Natural killer cell (primary cell): ENCODE data around the gene GADD45G. TPM values are rescaled to one million over a fixed set of nuclear protein-coding genes. Genes with fewer than 3 reads are reported as not detected.
A peak's percentile ranks its signal among the peaks of the same experiment; 100 is the strongest.

ENCODE experiments used
- ATAC-seq, 3 donors: fragments of 150-1000 bp in 2 of 3; fragments of 200-7000 bp in 1 of 3; cut with Tn5 transposase; 1 replicate in 1 of 3; 2 replicates in 2 of 3; pipeline ENCODE4 v1.10.0; 2021; ENCODE audit warnings: mild to moderate bottlenecking in 2 of 3, moderate library complexity in 2 of 3
- DNase-seq, 2 donors: peaks; one replicate each; pipeline versions ENCODE4 v3.0.0 to v3.0.0-alpha.2; 2013 to 2021; ENCODE audit warnings: mixed read lengths in 1 of 2
- H3K27ac ChIP-seq: one replicate; pipeline ENCODE4 v1.5.1; 2013; ENCODE audit warnings: mild to moderate bottlenecking, low read length
- H3K27me3 ChIP-seq: one replicate; pipeline ENCODE4 v1.6.1; 2013; ENCODE audit warnings: low read length; ENCODE audit not compliant: control insufficient read depth, insufficient read depth
- H3K36me3 ChIP-seq: one replicate; pipeline ENCODE4 v1.6.1; 2013; ENCODE audit warnings: low read length; ENCODE audit not compliant: control insufficient read depth, insufficient read depth
- H3K4me1 ChIP-seq: one replicate; pipeline ENCODE4 v1.6.1; 2013; ENCODE audit warnings: low read length; ENCODE audit not compliant: control insufficient read depth, insufficient read depth
- H3K4me3 ChIP-seq: one replicate; pipeline ENCODE4 v1.5.1; 2013; ENCODE audit warnings: low read length
- H3K9me3 ChIP-seq: one replicate; pipeline ENCODE4 v1.6.1; 2013; ENCODE audit warnings: low read length; ENCODE audit not compliant: control insufficient read depth, insufficient read depth
- H3K27ac Mint-ChIP-seq, 2 donors: one replicate each; pipeline ENCODE4 v1.8.0; 2022; ENCODE audit warnings: mild to moderate bottlenecking in 2 of 2, mixed read lengths in 2 of 2, moderate library complexity in 1 of 2
- H3K27me3 Mint-ChIP-seq, 2 donors: one replicate each; pipeline ENCODE4 v1.8.0; 2022; ENCODE audit warnings: low read depth in 2 of 2, mixed read lengths in 2 of 2
- H3K36me3 Mint-ChIP-seq: one replicate; pipeline ENCODE4 v1.8.0; 2022; ENCODE audit warnings: mixed read lengths
- H3K4me1 Mint-ChIP-seq, 2 donors: one replicate each; pipeline ENCODE4 v1.8.0; 2022; ENCODE audit warnings: mixed read lengths in 2 of 2
- H3K4me3 Mint-ChIP-seq: one replicate; pipeline ENCODE4 v1.8.0; 2022; ENCODE audit warnings: mild to moderate bottlenecking, moderate library complexity, mixed read lengths
- H3K9me3 Mint-ChIP-seq, 2 donors: one replicate each; pipeline ENCODE4 v1.8.0; 2022; ENCODE audit warnings: mixed read lengths in 2 of 2
- CTCF ChIP-seq: fragments of 200-600 bp; IDR thresholded peaks from one replicate; pipeline ENCODE4 v1.8.0; 2022; ENCODE audit warnings: antibody characterized with exemption
- WGBS: methylation state at CpG from one replicate; pipeline ENCODE4 v1.1.7; 2013; ENCODE audit warnings: missing lambda C conversion rate; ENCODE audit not compliant: insufficient coverage; 5-methylcytosine and 5-hydroxymethylcytosine counted together
- intact Hi-C: fragments of 100-400 bp; cut with micrococcal nuclease; formaldehyde crosslinking; loops from one replicate; pipeline ENCODE4 v1.14.2; 2022
- total RNA-seq, 4 donors: library from RNA; stranded (reverse); fragments of 120-200 nt in 1 of 4; gene quantifications; one replicate each; pipeline versions ENCODE4 v1.2.3 to v1.2.4, GENCODE V29; 2013 to 2022

Gene GADD45G
- total RNA-seq, 3 donors from 2014 or later (not counting 1 experiment from before 2014, with no cell fraction given), result 2.6 to 3.2 (median 2.8) TPM

GRCh38 chr9:89605465-89606048, 745 bp downstream of the GADD45G start:
- H3K36me3 Mint-ChIP-seq, result no peaks in the 10 kb centered on the region
- H3K27ac ChIP-seq, result no peak overlapping the region
- peaks cover 47 to 49% of the 10 kb centered on the region in 2 donors for H3K27me3 Mint-ChIP-seq
- no peak for TF ChIP-seq CTCF
- H3K36me3 ChIP-seq, result no peaks in the 10 kb centered on the region
- H3K27ac Mint-ChIP-seq, result peak overlapping the region in 1 of 2 donors; percentile 76
- H3K4me3 Mint-ChIP-seq, result peak overlapping the region; percentile 87
- ATAC-seq, result peak; percentile 37 to 54 (median 41)
- no peaks in the 10 kb centered on the region for H3K9me3 ChIP-seq
- DNase-seq, result peak; percentile 45 to 73
- intact Hi-C loops, result loop anchor here (10.0 kb wide), 1 partner anchor 1269 kb away; no protein-coding TSS in a partner anchor
- H3K9me3 Mint-ChIP-seq, result no peaks in the 10 kb centered on the region
- peak overlapping the region; percentile 48 for H3K4me3 ChIP-seq
- peaks cover 6 to 32% of the 10 kb centered on the region in 2 donors for H3K4me1 Mint-ChIP-seq
- H3K27me3 ChIP-seq, result peaks cover 16% of the 10 kb centered on the region
- peaks cover 42% of the 10 kb centered on the region for H3K4me1 ChIP-seq
- WGBS, result 1% methylated on average over 57 of the region's 57 CpGs

- H3K36me3 ChIP-seq, result no peaks in the 10 kb centered on the region
- Mint-ChIP-seq H3K36me3 (no peaks in the 10 kb centered on the region), H3K4me3 (peak overlapping the region; percentile 87), H3K9me3 (no peaks in the 10 kb centered on the region), H3K27me3 (peaks cover 49 to 52% of the 10 kb centered on the region in 2 donors), H3K27ac (peak overlapping the region in 1 of 2 donors; percentile 76), H3K4me1 (peaks cover 6 to 32% of the 10 kb centered on the region in 2 donors)
- DNase-seq (peak; percentile 33 to 51), ATAC-seq (peak; percentile 25 to 45 (median 25))
- peak overlapping the region; percentile 48 for H3K4me3 ChIP-seq
- intact Hi-C loops, result loop anchor here (10.0 kb wide), 1 partner anchor 1269 kb away; no protein-coding TSS in a partner anchor
- no peaks in the 10 kb centered on the region for H3K9me3 ChIP-seq
- H3K27ac ChIP-seq, result no peak overlapping the region
- peaks cover 16% of the 10 kb centered on the region for H3K27me3 ChIP-seq
- WGBS, result 6% methylated on average over 40 of the region's 40 CpGs
- H3K4me1 ChIP-seq, result peaks cover 42% of the 10 kb centered on the region
- TF ChIP-seq CTCF, result no peak
Observed at GRCh38 chr9:89606049-89606623, 1.3 kb downstream of the GADD45G start.

GRCh38 chr9:89606624-89607311, 2.0 kb downstream of the GADD45G start:
- WGBS, result 40% methylated on average over 6 of the region's 7 CpGs
- Mint-ChIP-seq H3K4me1 (peaks cover 6 to 32% of the 10 kb centered on the region in 2 donors), H3K36me3 (no peaks in the 10 kb centered on the region), H3K27me3 (peaks cover 46 to 55% of the 10 kb centered on the region in 2 donors), H3K9me3 (no peaks in the 10 kb centered on the region), H3K27ac (peak overlapping the region in 1 of 2 donors; percentile 76), H3K4me3 (peak overlapping the region; percentile 87)
- Histone ChIP-seq H3K36me3 (no peaks in the 10 kb centered on the region), H3K27ac (no peak overlapping the region), H3K4me3 (peak overlapping the region; percentile 48), H3K4me1 (peaks cover 42% of the 10 kb centered on the region), H3K27me3 (peaks cover 16% of the 10 kb centered on the region), H3K9me3 (no peaks in the 10 kb centered on the region)
- ATAC-seq, result no peak
- DNase-seq, result peak in 1 of 2 donors; percentile 40
- TF ChIP-seq CTCF, result no peak
- intact Hi-C loops, result loop anchor here (10.0 kb wide), 1 partner anchor 1268 kb away; no protein-coding TSS in a partner anchor
